K562 (cell line): ENCODE data around the gene COX10. TPM values are rescaled to one million over a fixed set of nuclear protein-coding genes. Genes with fewer than 3 reads are reported as not detected.

Experiments
- ATAC-seq: fragments of 200-7000 bp; cut with Tn5 transposase; 3 replicates; pipeline ENCODE4 v1.9.1; 2020; ENCODE audit warnings: moderate library complexity
- BruUV-seq: library from RNA; stranded (reverse); fragments of 400-500 nt; replicated peaks from 2 replicates; lab custom pipeline; 2021; lab: Mats Ljungman, UMichigan
- CTCF ChIA-PET: fragments of 300-600 bp; formaldehyde crosslinking; extraction: SDS; loops from one replicate; lab custom pipeline; 2021; ENCODE audit warnings: low intra/inter-chr PET ratio; lab: Yijun Ruan, JAX
- POLR2A ChIA-PET: fragments of 300-600, 350-650 bp; sonication (Branson Sonifier 250); formaldehyde crosslinking; extraction: SDS; loops from one replicate; lab custom pipeline; 2021; ENCODE audit warnings: antibody characterized with exemption, inconsistent platforms; lab: Yijun Ruan, JAX
- DNase-seq, 4 experiments: peaks; one replicate each; pipeline versions ENCODE4 v3.0.0 to v3.0.0-alpha.2; 2011 to 2018; ENCODE audit warnings: low spot score in 3 of 4, mixed read lengths in 3 of 4; ENCODE audit errors: extremely low read depth in 1 of 4
- FAIRE-seq: peaks from 2 replicates; lab custom pipeline; 2011; peaks lifted over from hg19 to GRCh38; lab: Jason Lieb, UNC
- H2AFZ ChIP-seq: 2 replicates; pipeline ENCODE4 v1.6.0; 2011; ENCODE audit warnings: low read depth, low read length, control low read depth, inconsistent platforms
- H3K27ac ChIP-seq: fragments of 200-600 bp; 3 replicates; pipeline ENCODE4 v1.8.0; 2011; ENCODE audit warnings: low read depth, mild to moderate bottlenecking, control low read depth, inconsistent platforms, low read length, moderate library complexity, mixed read lengths; ENCODE audit errors: extremely low read depth
- H3K27me3 ChIP-seq, 2 experiments: fragments of 300-600 bp in 1 of 2; 2 replicates in 1 of 2; 3 replicates in 1 of 2; pipeline versions ENCODE4 v1.6.0 to v1.8.0; 2011; ENCODE audit warnings: inconsistent platforms in 2 of 2, low read length in 2 of 2, mild to moderate bottlenecking in 1 of 2, mixed read lengths in 1 of 2, moderate library complexity in 1 of 2; ENCODE audit not compliant: control insufficient read depth in 2 of 2, insufficient read depth in 2 of 2
- H3K36me3 ChIP-seq: fragments of 300-600 bp; 3 replicates; pipeline ENCODE4 v1.8.0; 2011; ENCODE audit warnings: mild to moderate bottlenecking, low read length, inconsistent platforms; ENCODE audit not compliant: control insufficient read depth, insufficient read depth
- H3K4me1 ChIP-seq, 2 experiments: fragments of 200-600 bp in 1 of 2; replicated peaks in 1 of 2; 2 replicates in 1 of 2; 3 replicates in 1 of 2; pipeline versions ENCODE4 v1.5.1 to v1.8.0; 2011; ENCODE audit warnings: inconsistent platforms in 2 of 2, low read length in 2 of 2, mild to moderate bottlenecking in 1 of 2, mixed read lengths in 1 of 2, moderate library complexity in 1 of 2; ENCODE audit not compliant: control insufficient read depth in 2 of 2, insufficient read depth in 2 of 2
- H3K4me2 ChIP-seq: 2 replicates; pipeline ENCODE4 v1.6.1; 2011; ENCODE audit warnings: low read length, control low read depth, inconsistent platforms, mixed read lengths; ENCODE audit not compliant: insufficient read depth
- H3K4me3 ChIP-seq: fragments of 200-600 bp; sonication (generic), shearing (Covaris generic); 2 replicates; pipeline ENCODE4 v1.5.1; 2016; ENCODE audit warnings: control low read depth, inconsistent platforms
- H3K79me2 ChIP-seq: fragments of 200-600 bp; 3 replicates; pipeline ENCODE4 v1.8.0; 2011; ENCODE audit warnings: low read length, inconsistent platforms; ENCODE audit not compliant: control insufficient read depth, insufficient read depth
- H3K9ac ChIP-seq, 2 experiments: 2 replicates each; pipeline versions ENCODE4 v1.6.0 to v1.6.1; 2011; ENCODE audit warnings: low read depth in 2 of 2, low read length in 2 of 2, control low read depth in 1 of 2, inconsistent platforms in 1 of 2, mild to moderate bottlenecking in 1 of 2, mixed read lengths in 1 of 2; ENCODE audit not compliant: insufficient read depth in 1 of 2
- H3K9me1 ChIP-seq: one replicate; pipeline ENCODE4 v1.6.0; 2011; ENCODE audit warnings: inconsistent platforms, mild to moderate bottlenecking, low read length, moderate library complexity; ENCODE audit not compliant: control insufficient read depth, insufficient read depth
- H3K9me3 ChIP-seq: replicated peaks from 2 replicates; pipeline ENCODE4 v1.5.1; 2011; ENCODE audit warnings: low read depth, low read length, inconsistent platforms; ENCODE audit not compliant: control insufficient read depth, insufficient read depth
- H4K20me1 ChIP-seq: replicated peaks from 2 replicates; pipeline ENCODE4 v1.6.1; 2011; ENCODE audit warnings: low read length, inconsistent platforms, mixed read lengths; ENCODE audit not compliant: control insufficient read depth, insufficient read depth
- ARID1B ChIP-seq: fragments of 450-650 bp; IDR thresholded peaks from 2 replicates; pipeline ENCODE4 v1.6.1; 2016; ENCODE audit warnings: antibody characterized with exemption, mild to moderate bottlenecking, inconsistent platforms
- ATF3 ChIP-seq, 2 experiments: fragments of 450-650 bp in 1 of 2; sonication (generic) in 1 of 2; formaldehyde crosslinking in 1 of 2; IDR thresholded peaks in 1 of 2; conservative IDR thresholded peaks in 1 of 2; 2 replicates each; pipeline versions ENCODE4 v1.6.1 to v1.8.1; 2016 to 2023; ENCODE audit warnings: mild to moderate bottlenecking in 2 of 2, moderate library complexity in 2 of 2, inconsistent platforms in 1 of 2, missing genetic modification reagents in 1 of 2
- ATF7 ChIP-seq: fragments of 450-650 bp; IDR thresholded peaks from 2 replicates; pipeline ENCODE4 v1.7.1; 2014; ENCODE audit warnings: mild to moderate bottlenecking, moderate library complexity
- CBFA2T3 ChIP-seq: fragments of 450-650 bp; IDR thresholded peaks from 2 replicates; pipeline ENCODE4 v1.6.1; 2017
- L3MBTL2 ChIP-seq: fragments of 450-650 bp; IDR thresholded peaks from 2 replicates; pipeline ENCODE4 v1.6.1; 2016; ENCODE audit warnings: mild to moderate bottlenecking, moderate library complexity
- XRCC3 ChIP-seq: fragments of 450-650 bp; IDR thresholded peaks from 2 replicates; pipeline ENCODE4 v1.6.1; 2017; ENCODE audit warnings: mild to moderate bottlenecking, moderate library complexity
- ZNF316 ChIP-seq: fragments of 450-650 bp; IDR thresholded peaks from 2 replicates; pipeline ENCODE4 v1.6.1; 2016
- ZNF77 ChIP-seq: fragments of 250-450 bp; sonication (Bioruptor Pico); IDR thresholded peaks from 2 replicates; pipeline ENCODE4 v1.5.0; 2020
- WGBS: fragments of 100-300 bp; shearing (Covaris generic); methylation state at CpG from one replicate; pipeline ENCODE4 v1.1.6; 2016; ENCODE audit warnings: low coverage, mixed read lengths; ENCODE audit not compliant: insufficient coverage; ENCODE audit errors: missing lambda C conversion rate; 5-methylcytosine and 5-hydroxymethylcytosine counted together
- in situ Hi-C: fragments of 300-500 bp; cut with MboI; formaldehyde crosslinking; loops from 4 replicates; pipeline ENCODE4 v1.15.0; 2018; ENCODE audit warnings: inconsistent platforms, mixed read lengths
- intact Hi-C: fragments of 100-400 bp; cut with micrococcal nuclease; formaldehyde crosslinking; loops from 2 replicates; pipeline ENCODE4 v1.14.2; 2022
- polyA plus RNA-seq, 8 experiments: library from polyadenylated mRNA; depleted of rRNA in 4 of 8; stranded (reverse) in 5 of 8; unstranded in 3 of 8; fragments of >200 nt; fragmentation: Nextera tagmentation in 2 of 8; fragmentation: Illumina TruSeq in 1 of 8; extraction: Ambion mirVana in 2 of 8; extraction: Trizol in 1 of 8; gene quantifications; 2 replicates each; pipeline versions ENCODE4 v1.2.1 to v1.2.3, GENCODE V29; 2011 to 2014; ENCODE audit warnings: inconsistent platforms in 1 of 8, missing spikeins in 1 of 8
- total RNA-seq, 7 experiments: library from RNA; depleted of rRNA in 6 of 7; stranded (reverse); fragments of >200 nt in 6 of 7; fragmentation: Illumina TruSeq in 2 of 7; extraction: Trizol in 2 of 7; gene quantifications; 2 replicates each; pipeline versions ENCODE4 v1.2.1 to v1.2.3, GENCODE V29; 2011 to 2021; ENCODE audit warnings: low replicate concordance in 1 of 7

COX10 gene
- total and polyA plus RNA-seq, 9 of the 15 experiments (the other 6 are each of a cell fraction or from before 2014, with no cell fraction given): 10.3 to 26.4 (median 17.8) TPM

- no peak for TF ChIP-seq XRCC3
Observed at GRCh38 chr17:14037453-14037852, 31.9 kb upstream of the COX10 start (continued).

GRCh38 chr17:14038206-14038605 is 31.1 kb upstream of the COX10 start:
- Histone ChIP-seq H3K36me3 (peaks cover 10% of the 10 kb centered on the region), H3K4me1 (no peaks in the 10 kb centered on the region; a peak in 2 of 5 replicates), H3K9me1 (no peaks in the 10 kb centered on the region), H4K20me1 (no peaks in the 10 kb centered on the region), H3K27ac (no peak overlapping the region), H3K9me3 (no peaks in the 10 kb centered on the region), H3K4me3 (no peak overlapping the region), H3K79me2 (no peaks in the 10 kb centered on the region), H3K4me2 (no peak overlapping the region), H3K9ac (no peak overlapping the region), H3K27me3 (no peaks in the 10 kb centered on the region), H2AFZ (no peak overlapping the region)
- BruUV-seq: no TSS peak
- intact Hi-C loops: no loop called here
- peak in 2 of 4 experiments; percentile 8 to 12 for DNase-seq
- POLR2A ChIA-PET: interaction anchor here (0.7 kb wide), 2 partner anchors 24 to 221 kb away, joined by 3 to 4 read pairs; no protein-coding TSS in a partner anchor
- ATAC-seq: 0 out of 3 replicates have a peak, but pooled peaks have one; percentile 45
- FAIRE-seq: no peak
- CTCF ChIA-PET: no interaction called here
- TF ChIP-seq ZNF77 (no peak), ATF7 (peak; percentile 39; the same call in 1 of the 2 replicates), ZNF316 (peak; percentile 21; the same call in 1 of the 2 replicates), CBFA2T3 (peak; percentile 31; the same call in 1 of the 2 replicates), L3MBTL2 (no peak), ATF3 (IDR thresholded peaks at IDR 0.05) (0 out of 2 replicates have a peak, but pooled peaks have one; percentile 25), ATF3 (CRISPR knock-in tag; conservative IDR thresholded peaks at IDR 0.05) (no peak), ARID1B (0 out of 2 replicates have a peak, but pooled peaks have one; percentile 12)
- 0% methylated on average over 1 of the region's 1 CpG for WGBS
- in situ Hi-C loops: no loop called here
